Type B pancreatic cell (in vitro differentiated cells): ENCODE measurements around the gene FLT1. TPM values are rescaled to one million over a fixed set of nuclear protein-coding genes. Genes with fewer than 3 reads are reported as not detected.

Experiments
- DNase-seq: peaks from one replicate; pipeline ENCODE4 v3.0.0; 2021; ENCODE audit warnings: mixed read lengths; ENCODE audit not compliant: unreplicated experiment; ENCODE audit errors: extremely low spot score
- H3K27ac Mint-ChIP-seq: 2 replicates; pipeline ENCODE4 v1.8.0; 2021; ENCODE audit warnings: mild to moderate bottlenecking, mixed read lengths
- H3K27me3 Mint-ChIP-seq: 2 replicates; pipeline ENCODE4 v1.8.0; 2021; ENCODE audit warnings: mixed read lengths
- H3K36me3 Mint-ChIP-seq: 2 replicates; pipeline ENCODE4 v1.8.0; 2021; ENCODE audit warnings: mixed read lengths
- H3K4me1 Mint-ChIP-seq: one replicate; pipeline ENCODE4 v1.8.0; 2021; ENCODE audit warnings: mixed read lengths; ENCODE audit not compliant: unreplicated experiment
- H3K4me3 Mint-ChIP-seq: 2 replicates; pipeline ENCODE4 v1.8.0; 2021; ENCODE audit warnings: mild to moderate bottlenecking, mixed read lengths
- H3K9me3 Mint-ChIP-seq: 2 replicates; pipeline ENCODE4 v1.8.0; 2021; ENCODE audit warnings: mixed read lengths
- total RNA-seq: library from RNA; stranded (reverse); gene quantifications from 2 replicates; pipeline ENCODE4 v1.2.1, GENCODE V29; 2021; ENCODE audit warnings: low replicate concordance
- TF ChIP-seq, protein P1 (sequence below): fragments of 200-600 bp; sonication (generic); conservative IDR thresholded peaks from 2 replicates; pipeline ENCODE4 v1.5.0; 2021; ENCODE audit warnings: antibody characterized with exemption, mild to moderate bottlenecking

FLT1 gene
- total RNA-seq, 1 donor from 2014 or later, result 1.3 TPM

DNA sequence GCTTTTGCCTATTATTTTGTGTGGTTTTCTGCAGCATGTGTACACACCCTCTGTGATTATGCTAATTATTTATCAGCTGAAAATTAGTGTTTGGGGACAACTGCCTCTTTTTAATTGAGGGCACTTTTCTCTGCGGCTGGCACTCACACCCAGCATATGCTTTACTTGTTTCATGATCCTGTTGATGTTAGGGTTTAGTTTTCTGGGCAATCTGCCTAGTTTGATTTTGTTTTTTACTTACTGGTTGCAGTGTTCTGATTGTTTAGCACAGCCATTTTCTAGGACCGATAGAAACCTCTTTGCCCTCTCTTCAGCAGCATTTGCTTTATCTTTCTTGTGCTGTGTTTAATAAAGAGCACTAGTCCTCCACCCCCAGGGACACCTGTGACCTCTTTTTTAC, 195.0 kb downstream of the FLT1 start:
- TF ChIP-seq, protein P1, sequence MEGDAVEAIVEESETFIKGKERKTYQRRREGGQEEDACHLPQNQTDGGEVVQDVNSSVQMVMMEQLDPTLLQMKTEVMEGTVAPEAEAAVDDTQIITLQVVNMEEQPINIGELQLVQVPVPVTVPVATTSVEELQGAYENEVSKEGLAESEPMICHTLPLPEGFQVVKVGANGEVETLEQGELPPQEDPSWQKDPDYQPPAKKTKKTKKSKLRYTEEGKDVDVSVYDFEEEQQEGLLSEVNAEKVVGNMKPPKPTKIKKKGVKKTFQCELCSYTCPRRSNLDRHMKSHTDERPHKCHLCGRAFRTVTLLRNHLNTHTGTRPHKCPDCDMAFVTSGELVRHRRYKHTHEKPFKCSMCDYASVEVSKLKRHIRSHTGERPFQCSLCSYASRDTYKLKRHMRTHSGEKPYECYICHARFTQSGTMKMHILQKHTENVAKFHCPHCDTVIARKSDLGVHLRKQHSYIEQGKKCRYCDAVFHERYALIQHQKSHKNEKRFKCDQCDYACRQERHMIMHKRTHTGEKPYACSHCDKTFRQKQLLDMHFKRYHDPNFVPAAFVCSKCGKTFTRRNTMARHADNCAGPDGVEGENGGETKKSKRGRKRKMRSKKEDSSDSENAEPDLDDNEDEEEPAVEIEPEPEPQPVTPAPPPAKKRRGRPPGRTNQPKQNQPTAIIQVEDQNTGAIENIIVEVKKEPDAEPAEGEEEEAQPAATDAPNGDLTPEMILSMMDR, result no peak
- no peak for DNase-seq
- Mint-ChIP-seq H3K27me3 (no peaks in the 10 kb centered on the region), H3K4me3 (no peak overlapping the region), H3K36me3 (peaks cover 8% of the 10 kb centered on the region), H3K27ac (no peak overlapping the region), H3K9me3 (no peaks in the 10 kb centered on the region), H3K4me1 (peaks cover 17% of the 10 kb centered on the region)

DNA sequence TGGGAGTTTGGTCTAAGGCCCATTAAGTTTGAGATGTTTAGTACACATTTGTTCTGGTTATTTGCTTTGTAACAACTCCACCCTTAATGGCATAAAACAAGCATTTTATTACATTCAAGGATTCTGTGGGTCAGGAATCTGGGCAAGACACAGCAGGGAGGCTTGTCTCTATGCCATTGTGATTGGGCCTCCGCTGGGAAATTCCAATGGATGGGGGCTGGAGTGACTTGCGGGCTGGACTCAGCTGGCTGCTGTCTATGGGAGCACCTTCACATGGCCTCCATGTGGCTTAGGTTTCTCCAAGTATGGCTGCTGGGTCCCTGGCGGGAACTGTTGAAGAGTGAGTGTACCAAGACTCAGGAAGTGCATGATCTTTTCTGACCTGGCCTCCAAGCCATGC, 197.6 kb downstream of the FLT1 start:
- peaks cover 12% of the 10 kb centered on the region for H3K4me1 Mint-ChIP-seq
- H3K27ac Mint-ChIP-seq, result no peak overlapping the region
- H3K4me3 Mint-ChIP-seq, result no peak overlapping the region
- H3K9me3 Mint-ChIP-seq, result no peaks in the 10 kb centered on the region
- peaks cover 21% of the 10 kb centered on the region for H3K36me3 Mint-ChIP-seq
- DNase-seq, result no peak
- TF ChIP-seq, protein P1, result no peak
- H3K27me3 Mint-ChIP-seq, result no peaks in the 10 kb centered on the region

DNA sequence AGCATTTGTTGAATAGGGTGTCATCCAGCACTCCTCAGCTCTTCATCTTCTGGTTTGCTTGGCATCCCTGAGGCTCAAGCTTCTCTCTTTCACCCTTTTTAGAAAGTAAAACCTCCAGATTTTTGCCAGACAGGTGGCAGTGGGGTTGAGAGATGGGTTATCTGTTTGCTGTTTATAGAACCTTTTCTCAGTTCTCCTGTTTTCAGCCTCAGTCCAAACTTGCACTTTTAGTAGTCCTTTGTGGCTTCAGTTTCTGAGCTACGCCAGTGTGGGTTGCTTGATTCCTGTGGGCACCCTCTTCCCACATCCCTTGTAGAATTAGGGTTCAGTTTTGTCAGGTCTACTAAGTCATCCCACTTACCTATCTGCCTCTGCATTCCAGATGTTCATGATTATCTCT, 208.7 kb downstream of the FLT1 start:
- DNase-seq, result no peak
- Mint-ChIP-seq H3K36me3 (peaks cover 35% of the 10 kb centered on the region), H3K27ac (no peak overlapping the region), H3K27me3 (no peaks in the 10 kb centered on the region), H3K4me3 (no peak overlapping the region), H3K9me3 (no peaks in the 10 kb centered on the region), H3K4me1 (no peaks in the 10 kb centered on the region)
- TF ChIP-seq, protein P1, result no peak

DNA sequence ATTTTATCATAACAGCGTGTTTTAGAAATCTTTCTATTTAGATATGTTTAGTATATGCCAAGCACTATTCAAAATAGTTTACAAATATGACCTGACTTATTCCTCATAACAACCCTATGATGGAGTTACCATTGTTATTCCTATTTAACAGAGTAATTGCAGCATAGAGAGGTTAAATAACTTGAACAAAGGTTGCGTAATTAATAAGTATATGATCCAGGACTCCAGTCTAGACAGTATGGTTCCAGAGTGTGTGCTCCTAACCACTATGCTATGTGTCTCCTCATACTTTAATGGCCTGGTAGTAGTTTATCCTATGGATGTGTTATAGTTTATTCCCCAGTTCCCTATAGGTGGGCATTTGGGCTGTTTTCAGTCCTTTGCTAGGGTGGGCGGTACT, 211.3 kb downstream of the FLT1 start:
- H3K27ac Mint-ChIP-seq, result no peak overlapping the region

DNA sequence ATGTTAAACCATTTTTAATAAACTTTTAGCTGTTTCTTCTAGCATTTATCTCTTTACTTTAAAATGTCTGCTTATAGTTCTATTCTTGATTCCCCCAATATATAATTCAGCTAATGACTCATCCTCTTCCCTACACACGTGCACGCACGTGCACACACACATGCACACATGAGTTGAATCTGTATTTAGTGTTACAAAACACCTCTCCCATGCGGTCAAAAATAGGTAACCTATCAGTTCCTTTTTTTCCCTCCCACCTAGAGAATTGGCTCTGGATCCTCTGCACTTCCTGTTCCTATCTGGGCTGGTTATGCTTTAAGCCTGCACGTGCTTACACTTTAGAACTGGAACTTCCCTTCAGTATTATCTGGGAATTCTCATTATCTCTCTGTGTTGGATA, 212.5 kb downstream of the FLT1 start:
- Mint-ChIP-seq H3K4me1 (no peaks in the 10 kb centered on the region), H3K4me3 (no peak overlapping the region), H3K9me3 (no peaks in the 10 kb centered on the region), H3K36me3 (peaks cover 40% of the 10 kb centered on the region), H3K27ac (no peak overlapping the region), H3K27me3 (no peaks in the 10 kb centered on the region)
- no peak for DNase-seq
- TF ChIP-seq, protein P1, result no peak

More for the DNA sequence above, 211.3 kb downstream of the FLT1 start:
- TF ChIP-seq, protein P1, result no peak
- Mint-ChIP-seq H3K9me3 (no peaks in the 10 kb centered on the region), H3K36me3 (peaks cover 43% of the 10 kb centered on the region), H3K4me1 (no peaks in the 10 kb centered on the region), H3K4me3 (no peak overlapping the region), H3K27me3 (no peaks in the 10 kb centered on the region)
- DNase-seq, result no peak

DNA sequence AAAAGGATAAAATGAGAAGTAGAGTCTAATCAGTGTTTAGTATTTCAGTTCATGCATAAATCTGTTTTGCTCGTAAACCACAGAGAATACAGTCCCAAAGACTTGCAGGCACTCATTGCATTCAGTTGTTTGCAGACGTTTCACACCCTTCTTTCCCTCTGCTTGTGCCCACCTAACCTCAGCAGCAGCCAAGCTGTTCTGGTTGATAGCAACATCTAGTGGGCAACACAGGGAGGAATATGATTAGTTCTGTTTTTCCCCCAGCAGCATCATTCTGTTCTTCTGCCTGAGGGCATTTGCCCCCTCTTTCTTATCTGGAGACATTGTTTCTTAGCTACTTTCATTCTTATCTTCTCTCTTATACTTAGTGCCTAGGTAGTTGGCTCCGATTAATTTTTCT, 221.0 kb downstream of the FLT1 start:
- TF ChIP-seq, protein P1, result peak; percentile 23
- Mint-ChIP-seq H3K36me3 (peaks cover 24% of the 10 kb centered on the region), H3K27me3 (no peaks in the 10 kb centered on the region), H3K27ac (no peak overlapping the region), H3K4me1 (no peaks in the 10 kb centered on the region), H3K9me3 (no peaks in the 10 kb centered on the region), H3K4me3 (no peak overlapping the region)
- DNase-seq, result no peak
